ENCODE measurements around the gene NRG3.

NRG3 gene

DNA sequence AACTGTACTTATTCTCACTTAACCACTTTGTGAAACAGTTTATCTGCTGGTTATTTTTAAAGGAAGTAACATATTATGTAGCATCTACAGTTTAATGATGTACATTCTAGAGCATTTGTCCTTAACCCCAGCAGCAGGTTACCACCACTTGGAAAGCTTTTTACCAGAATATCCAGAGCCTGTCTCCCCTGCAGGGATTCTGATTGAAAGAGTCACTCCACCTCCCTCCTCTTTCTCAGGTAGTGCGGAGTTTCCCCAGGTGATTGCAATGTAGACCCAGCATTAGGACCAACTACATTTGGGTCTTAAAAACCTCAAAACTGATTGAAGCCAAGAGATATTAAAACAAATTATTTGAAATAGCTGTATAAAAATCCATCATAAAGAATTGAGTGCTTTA, 53.1 kb downstream of the NRG3 start:
- Histone ChIP-seq H3K23ac (ENCODE audit: low read length) (no peak overlapping the region), H2BK120ac (ENCODE audit: insufficient read depth, low read length, poor library complexity) (no peak overlapping the region), H3K4ac (ENCODE audit: low read depth, low read length) (no peak overlapping the region), H3K18ac (ENCODE audit: low read length) (no peak overlapping the region), H2AK5ac (ENCODE audit: low read length) (no peak overlapping the region), H3K79me2 (ENCODE audit: control insufficient read depth, insufficient read depth, low read length, poor library complexity) (no peaks in the 10 kb centered on the region), H2AFZ (ENCODE audit: insufficient read depth, low read length, poor library complexity) (no peak overlapping the region), H3K27ac (ENCODE audit: low read depth, low read length) (no peak overlapping the region), H3K4me2 (ENCODE audit: low read length) (no peak overlapping the region), H3K14ac (ENCODE audit: low read length) (no peak overlapping the region), H3K9me3 (ENCODE audit: insufficient read depth, low read depth, low read length) (no peaks in the 10 kb centered on the region), H3K4me1 (ENCODE audit: control insufficient read depth in 1 of 2, insufficient read depth in 2 of 2, low read length in 2 of 2) (no peaks in the 10 kb centered on the region), H4K8ac (ENCODE audit: low read depth, low read length) (no peak overlapping the region), H3K36me3 (ENCODE audit: control insufficient read depth in 1 of 2, insufficient read depth in 2 of 2, low read length in 2 of 2) (no peaks in the 10 kb centered on the region), H2BK12ac (ENCODE audit: low read length) (no peak overlapping the region), H3K79me1 (ENCODE audit: low read length) (no peaks in the 10 kb centered on the region), H4K91ac (ENCODE audit: low read depth, low read length) (no peak overlapping the region), H4K12ac (ENCODE audit: low read depth, low read length) (no peak overlapping the region), H3K4me3 (ENCODE audit: low read depth, low read length) (no peak overlapping the region), H3K9ac (ENCODE audit: low read length) (no peak overlapping the region), H3K27me3 (ENCODE audit: insufficient read depth, low read length) (no peaks in the 10 kb centered on the region), H2BK5ac (ENCODE audit: low read depth, low read length, poor library complexity) (no peak overlapping the region)
- no peak for DNase-seq
- no CpG with 5 or more reads among the region's 1 CpG for WGBS (ENCODE audit: extremely low coverage, insufficient coverage, insufficient read length)

DNA sequence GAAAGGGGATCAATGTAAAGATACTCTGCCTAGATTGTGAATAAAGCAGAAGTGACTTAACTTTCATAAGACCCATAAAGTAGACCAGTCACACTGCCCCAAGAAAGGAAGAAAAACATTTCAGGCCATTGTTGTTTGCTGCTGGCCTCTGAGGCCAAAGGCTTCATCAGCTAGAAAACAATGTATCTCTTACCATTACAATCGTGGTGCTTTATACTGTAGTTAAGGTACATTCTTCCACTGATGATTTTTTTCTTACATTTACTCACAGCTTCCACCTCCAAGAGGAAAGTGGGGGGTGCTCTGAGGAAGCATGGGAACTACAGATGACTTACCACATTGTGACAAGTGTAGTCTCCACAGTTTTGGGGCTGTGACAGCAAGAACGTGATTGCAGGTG, 68.6 kb downstream of the NRG3 start:
- WGBS (ENCODE audit: extremely low coverage, insufficient coverage, insufficient read length): no CpG with 5 or more reads among the region's 2 CpGs
- Histone ChIP-seq H3K4me1 (ENCODE audit: control insufficient read depth in 1 of 2, insufficient read depth in 2 of 2, low read length in 2 of 2) (no peaks in the 10 kb centered on the region), H3K27me3 (ENCODE audit: insufficient read depth, low read length) (no peaks in the 10 kb centered on the region), H4K12ac (ENCODE audit: low read depth, low read length) (no peak overlapping the region), H3K9ac (ENCODE audit: low read length) (no peak overlapping the region), H3K18ac (ENCODE audit: low read length) (no peak overlapping the region), H3K14ac (ENCODE audit: low read length) (no peak overlapping the region), H2AFZ (ENCODE audit: insufficient read depth, low read length, poor library complexity) (no peak overlapping the region), H2BK12ac (ENCODE audit: low read length) (no peak overlapping the region), H3K9me3 (ENCODE audit: insufficient read depth, low read depth, low read length) (no peaks in the 10 kb centered on the region), H4K91ac (ENCODE audit: low read depth, low read length) (no peak overlapping the region), H3K36me3 (ENCODE audit: control insufficient read depth in 1 of 2, insufficient read depth in 2 of 2, low read length in 2 of 2) (no peaks in the 10 kb centered on the region), H3K4ac (ENCODE audit: low read depth, low read length) (no peak overlapping the region), H3K4me3 (ENCODE audit: low read depth, low read length) (no peak overlapping the region), H4K8ac (ENCODE audit: low read depth, low read length) (no peak overlapping the region), H2AK5ac (ENCODE audit: low read length) (no peak overlapping the region), H3K27ac (ENCODE audit: low read depth, low read length) (no peak overlapping the region), H2BK5ac (ENCODE audit: low read depth, low read length, poor library complexity) (no peak overlapping the region), H3K23ac (ENCODE audit: low read length) (no peak overlapping the region), H3K79me2 (ENCODE audit: control insufficient read depth, insufficient read depth, low read length, poor library complexity) (no peaks in the 10 kb centered on the region), H3K79me1 (ENCODE audit: low read length) (no peaks in the 10 kb centered on the region), H2BK120ac (ENCODE audit: insufficient read depth, low read length, poor library complexity) (no peak overlapping the region), H3K4me2 (ENCODE audit: low read length) (no peak overlapping the region)
- DNase-seq: no peak

GRCh38 chr10:81944609-81945008, 69.6 kb downstream of the NRG3 start:
- Histone ChIP-seq H3K27me3 (ENCODE audit: insufficient read depth, low read length) (no peaks in the 10 kb centered on the region), H3K9me3 (ENCODE audit: insufficient read depth, low read depth, low read length) (no peaks in the 10 kb centered on the region), H2BK12ac (ENCODE audit: low read length) (no peak overlapping the region), H4K91ac (ENCODE audit: low read depth, low read length) (no peak overlapping the region), H3K18ac (ENCODE audit: low read length) (no peak overlapping the region), H3K4me2 (ENCODE audit: low read length) (no peak overlapping the region), H3K4me3 (ENCODE audit: low read depth, low read length) (no peak overlapping the region), H4K8ac (ENCODE audit: low read depth, low read length) (no peak overlapping the region), H4K12ac (ENCODE audit: low read depth, low read length) (no peak overlapping the region), H3K4me1 (ENCODE audit: control insufficient read depth in 1 of 2, insufficient read depth in 2 of 2, low read length in 2 of 2) (no peaks in the 10 kb centered on the region), H3K4ac (ENCODE audit: low read depth, low read length) (no peak overlapping the region), H3K79me1 (ENCODE audit: low read length) (no peaks in the 10 kb centered on the region), H3K36me3 (ENCODE audit: control insufficient read depth in 1 of 2, insufficient read depth in 2 of 2, low read length in 2 of 2) (no peaks in the 10 kb centered on the region), H3K14ac (ENCODE audit: low read length) (no peak overlapping the region), H3K9ac (ENCODE audit: low read length) (no peak overlapping the region), H3K79me2 (ENCODE audit: control insufficient read depth, insufficient read depth, low read length, poor library complexity) (no peaks in the 10 kb centered on the region), H2BK5ac (ENCODE audit: low read depth, low read length, poor library complexity) (no peak overlapping the region), H2AK5ac (ENCODE audit: low read length) (no peak overlapping the region), H3K27ac (ENCODE audit: low read depth, low read length) (no peak overlapping the region), H2BK120ac (ENCODE audit: insufficient read depth, low read length, poor library complexity) (no peak overlapping the region), H3K23ac (ENCODE audit: low read length) (no peak overlapping the region), H2AFZ (ENCODE audit: insufficient read depth, low read length, poor library complexity) (no peak overlapping the region)
- WGBS (ENCODE audit: extremely low coverage, insufficient coverage, insufficient read length): no CpG with 5 or more reads among the region's 2 CpGs
- DNase-seq: no peak

DNA sequence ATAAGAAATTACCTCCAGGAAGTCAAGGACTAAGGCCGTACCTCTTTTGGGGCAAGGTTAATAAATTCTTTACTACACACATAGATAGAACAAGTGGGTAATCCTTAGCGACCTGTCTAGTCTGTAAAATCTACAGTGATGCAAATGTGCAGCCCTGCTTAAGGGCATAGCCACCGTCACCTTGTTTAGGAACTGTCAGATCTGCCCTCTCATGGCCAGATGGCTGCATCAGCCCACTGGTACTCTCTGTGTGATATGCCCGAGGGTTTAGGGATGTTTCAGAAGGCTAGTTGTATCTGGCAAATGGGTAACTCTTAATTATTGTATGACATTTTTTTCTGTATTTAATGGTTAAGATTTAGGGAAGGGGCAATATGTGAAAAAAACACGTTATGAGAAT, 74.3 kb downstream of the NRG3 start:
- no peak overlapping the region for H2BK120ac ChIP-seq (ENCODE audit: insufficient read depth, low read length, poor library complexity)
- H3K23ac ChIP-seq (ENCODE audit: low read length): no peak overlapping the region
- H3K27ac ChIP-seq (ENCODE audit: low read depth, low read length): no peak overlapping the region
- no CpG with 5 or more reads among the region's 5 CpGs for WGBS (ENCODE audit: extremely low coverage, insufficient coverage, insufficient read length)
- no peak overlapping the region for H4K8ac ChIP-seq (ENCODE audit: low read depth, low read length)
- no peaks in the 10 kb centered on the region for H3K36me3 ChIP-seq (ENCODE audit: control insufficient read depth in 1 of 2, insufficient read depth in 2 of 2, low read length in 2 of 2)
- H2BK5ac ChIP-seq (ENCODE audit: low read depth, low read length, poor library complexity): no peak overlapping the region
- H4K12ac ChIP-seq (ENCODE audit: low read depth, low read length): no peak overlapping the region
- H2AFZ ChIP-seq (ENCODE audit: insufficient read depth, low read length, poor library complexity): no peak overlapping the region
- H3K18ac ChIP-seq (ENCODE audit: low read length): no peak overlapping the region
- no peak overlapping the region for H3K4me3 ChIP-seq (ENCODE audit: low read depth, low read length)
- no peak overlapping the region for H3K9ac ChIP-seq (ENCODE audit: low read length)
- H2BK12ac ChIP-seq (ENCODE audit: low read length): no peak overlapping the region
- no peak overlapping the region for H3K14ac ChIP-seq (ENCODE audit: low read length)
- H3K27me3 ChIP-seq (ENCODE audit: insufficient read depth, low read length): no peaks in the 10 kb centered on the region
- H4K91ac ChIP-seq (ENCODE audit: low read depth, low read length): no peak overlapping the region
- no peak overlapping the region for H2AK5ac ChIP-seq (ENCODE audit: low read length)
- no peak for DNase-seq
- no peaks in the 10 kb centered on the region for H3K79me2 ChIP-seq (ENCODE audit: control insufficient read depth, insufficient read depth, low read length, poor library complexity)
- H3K9me3 ChIP-seq (ENCODE audit: insufficient read depth, low read depth, low read length): no peaks in the 10 kb centered on the region
- no peak overlapping the region for H3K4ac ChIP-seq (ENCODE audit: low read depth, low read length)
- H3K4me1 ChIP-seq (ENCODE audit: control insufficient read depth in 1 of 2, insufficient read depth in 2 of 2, low read length in 2 of 2): no peaks in the 10 kb centered on the region
- no peak overlapping the region for H3K4me2 ChIP-seq (ENCODE audit: low read length)
- H3K79me1 ChIP-seq (ENCODE audit: low read length): no peaks in the 10 kb centered on the region
